ENCODE data around the gene C12orf57.

The C12orf57 gene

GRCh38 chr12:6919588-6919987 is 24.2 kb upstream of the C12orf57 start:
- DNase-seq: peak in 2 of 3 donors; percentile 29 to 50

DNA sequence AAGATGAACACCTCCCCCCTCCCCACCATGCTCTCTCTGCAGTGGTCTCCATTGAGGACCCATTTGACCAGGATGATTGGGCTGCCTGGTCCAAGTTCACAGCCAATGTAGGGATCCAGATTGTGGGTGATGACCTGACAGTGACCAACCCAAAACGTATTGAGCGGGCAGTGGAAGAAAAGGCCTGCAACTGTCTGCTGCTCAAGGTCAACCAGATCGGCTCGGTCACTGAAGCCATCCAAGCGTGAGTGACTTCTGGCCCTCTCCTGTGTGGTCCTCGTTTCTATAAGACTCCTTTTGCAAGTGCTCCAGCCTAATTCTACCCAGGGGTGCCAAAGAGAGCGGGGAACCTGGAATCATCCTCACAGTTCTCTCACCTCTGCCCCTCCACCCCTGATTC is 22.3 kb upstream of the C12orf57 start:
- DNase-seq: no peak

- peak; percentile 59 to 68 (median 62) for DNase-seq
These were observed 21.6 kb upstream of the C12orf57 start for GRCh38 chr12:6921996-6922946.

DNA sequence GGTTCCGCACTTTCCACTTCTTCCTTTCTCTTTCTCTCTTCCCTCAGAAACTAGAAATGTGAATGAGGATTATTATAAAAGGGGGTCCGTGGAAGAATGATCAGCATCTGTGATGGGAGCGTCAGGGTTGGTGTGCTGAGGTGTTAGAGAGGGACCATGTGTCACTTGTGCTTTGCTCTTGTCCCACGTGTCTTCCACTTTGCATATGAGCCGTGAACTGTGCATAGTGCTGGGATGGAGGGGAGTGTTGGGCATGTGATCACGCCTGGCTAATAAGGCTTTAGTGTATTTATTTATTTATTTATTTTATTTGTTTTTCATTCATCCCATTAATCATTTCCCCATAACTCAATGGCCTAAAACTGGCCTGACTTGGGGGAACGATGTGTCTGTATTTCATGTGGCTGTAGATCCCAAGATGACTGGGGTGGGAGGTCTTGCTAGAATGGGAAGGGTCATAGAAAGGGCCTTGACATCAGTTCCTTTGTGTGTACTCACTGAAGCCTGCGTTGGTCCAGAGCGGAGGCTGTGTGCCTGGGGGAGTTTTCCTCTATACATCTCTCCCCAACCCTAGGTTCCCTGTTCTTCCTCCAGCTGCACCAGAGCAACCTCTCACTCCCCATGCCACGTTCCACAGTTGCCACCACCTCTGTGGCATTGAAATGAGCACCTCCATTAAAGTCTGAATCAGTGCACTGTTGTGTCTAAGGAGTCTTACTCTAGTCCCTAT is 20.7 kb upstream of the C12orf57 start:
- no peak for DNase-seq

DNA sequence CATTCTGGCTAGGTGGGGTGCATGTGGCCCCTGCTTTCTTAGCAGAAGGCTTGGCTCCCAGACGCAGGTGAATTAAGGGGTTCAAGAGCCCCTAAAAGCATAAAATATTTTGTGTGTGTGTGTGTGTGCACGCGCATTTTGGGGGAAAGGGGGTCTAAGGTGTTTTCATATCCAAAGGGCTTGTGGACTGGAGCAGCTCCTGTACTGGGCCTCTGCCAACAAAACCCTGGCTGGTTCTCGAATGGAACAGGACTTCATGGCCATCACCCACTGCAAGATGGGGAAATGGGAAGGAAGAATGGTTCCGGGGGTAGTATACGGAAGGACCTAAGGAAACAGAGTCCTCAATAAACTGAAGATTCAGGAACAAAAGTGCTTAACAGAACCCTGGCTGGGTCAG is 20.0 kb upstream of the C12orf57 start:
- DNase-seq: no peak

DNA sequence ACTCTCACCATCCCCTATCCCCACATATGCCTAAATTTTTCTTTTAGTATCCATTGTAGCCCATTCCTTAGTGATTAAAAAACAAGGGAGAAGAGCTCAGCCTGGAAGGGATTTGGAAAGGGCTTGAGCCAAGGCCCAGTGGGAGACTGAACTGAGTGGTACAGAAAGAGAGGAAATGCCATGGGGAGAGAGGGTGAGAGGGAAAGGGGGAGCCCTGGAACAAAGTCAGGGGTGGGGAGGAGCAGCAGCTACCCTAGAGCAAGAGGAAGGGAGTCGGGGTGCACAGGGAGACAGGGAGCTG is 18.6 kb upstream of the C12orf57 start:
- DNase-seq: no peak

GRCh38 chr12:6925540-6926279 is 18.1 kb upstream of the C12orf57 start:
- DNase-seq: peak in 2 of 3 donors; percentile 25 to 43

GRCh38 chr12:6927379-6928021 is 16.3 kb upstream of the C12orf57 start, which contains the start of gene ATN1:
TSS of gene ATN1 (plus strand) at chr12:6927959. CDS start at chr12:6934002, 6,043 bp downstream.
- DNase-seq: peak in 2 of 3 donors; percentile 52 to 75

- DNase-seq: peak in 1 of 3 donors; percentile 43
These were observed 15.7 kb upstream of the C12orf57 start for GRCh38 chr12:6928022-6928702.

DNA sequence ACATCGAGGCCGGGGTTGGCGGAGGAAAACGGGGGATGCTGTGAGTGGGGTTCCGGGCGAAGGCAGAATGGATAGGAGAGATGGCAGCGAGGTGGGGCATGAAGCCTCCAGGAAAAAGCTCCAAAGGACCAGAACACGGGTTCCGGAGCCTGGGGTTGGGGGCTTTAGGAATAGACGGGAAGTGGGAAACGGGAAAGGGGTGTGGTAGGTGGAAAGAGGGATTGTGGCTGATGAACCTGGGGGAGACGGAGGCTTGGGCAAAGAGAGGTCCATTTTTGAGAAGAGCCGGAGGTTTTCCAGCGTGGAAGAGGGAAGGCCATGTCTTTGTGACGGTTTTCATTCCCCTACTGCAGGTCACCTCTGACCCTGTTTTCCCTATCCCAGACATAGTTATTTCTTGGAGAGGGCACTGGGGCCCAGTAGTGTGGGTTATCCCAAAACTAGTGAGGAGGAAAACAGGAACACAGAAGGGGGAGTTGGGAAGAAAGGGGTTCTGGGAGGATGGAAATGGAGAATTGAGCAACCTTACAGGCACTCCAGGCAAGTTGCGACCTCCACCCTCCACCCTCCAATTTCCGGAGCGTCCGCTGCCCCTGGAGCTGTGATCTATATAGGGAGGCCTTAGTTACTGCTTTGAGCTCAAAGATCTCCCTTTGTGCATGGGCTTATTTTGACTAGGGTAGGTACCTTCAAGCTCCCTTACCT is 15.0 kb upstream of the C12orf57 start:
- DNase-seq: no peak

GRCh38 chr12:6929466-6930452 is 14.1 kb upstream of the C12orf57 start:
- no peak for DNase-seq

GRCh38 chr12:6932766-6933165 is 11.1 kb upstream of the C12orf57 start:
- no peak for DNase-seq

GRCh38 chr12:6934110-6934509 is 9.7 kb upstream of the C12orf57 start:
- DNase-seq: no peak

- DNase-seq: peak; percentile 65 to 77 (median 72)
These were observed 8.2 kb upstream of the C12orf57 start for GRCh38 chr12:6935371-6936193.

- DNase-seq: peak in 1 of 3 donors; percentile 46
These were observed 7.6 kb upstream of the C12orf57 start for GRCh38 chr12:6936194-6936635.

GRCh38 chr12:6936636-6937480 is 7.0 kb upstream of the C12orf57 start:
- peak in 1 of 3 donors; percentile 39 for DNase-seq

- DNase-seq: peak; percentile 95 to 96 (median 96)
These were observed 6.1 kb upstream of the C12orf57 start for GRCh38 chr12:6937481-6938352.
